Ishikawa (cell line): ENCODE data around the gene KCNIP4.

ENCODE experiments used
- EGR1 ChIP-seq: IDR thresholded peaks from 2 replicates; pipeline ENCODE4 v1.6.1; 2012
- EP300 ChIP-seq: IDR thresholded peaks from 2 replicates; pipeline ENCODE4 v1.6.1; 2012; ENCODE audit warnings: borderline replicate concordance
- FOXM1 ChIP-seq: IDR thresholded peaks from 2 replicates; pipeline ENCODE4 v1.6.1; 2012; ENCODE audit warnings: low read depth, borderline replicate concordance
- NFIC ChIP-seq: IDR thresholded peaks from 2 replicates; pipeline ENCODE4 v1.6.1; 2012
- TAF1 ChIP-seq: IDR thresholded peaks from 2 replicates; pipeline ENCODE4 v1.6.1; 2012; ENCODE audit warnings: low read depth, mild to moderate bottlenecking
- YY1 ChIP-seq: IDR thresholded peaks from 2 replicates; pipeline ENCODE4 v1.6.1; 2012; ENCODE audit warnings: low read depth
- ZBTB7A ChIP-seq: IDR thresholded peaks from 2 replicates; pipeline ENCODE4 v1.6.1; 2012; ENCODE audit warnings: low read depth
- TF ChIP-seq, protein P1 (sequence below): IDR thresholded peaks from 2 replicates; pipeline ENCODE4 v1.6.1; 2012

DNA sequence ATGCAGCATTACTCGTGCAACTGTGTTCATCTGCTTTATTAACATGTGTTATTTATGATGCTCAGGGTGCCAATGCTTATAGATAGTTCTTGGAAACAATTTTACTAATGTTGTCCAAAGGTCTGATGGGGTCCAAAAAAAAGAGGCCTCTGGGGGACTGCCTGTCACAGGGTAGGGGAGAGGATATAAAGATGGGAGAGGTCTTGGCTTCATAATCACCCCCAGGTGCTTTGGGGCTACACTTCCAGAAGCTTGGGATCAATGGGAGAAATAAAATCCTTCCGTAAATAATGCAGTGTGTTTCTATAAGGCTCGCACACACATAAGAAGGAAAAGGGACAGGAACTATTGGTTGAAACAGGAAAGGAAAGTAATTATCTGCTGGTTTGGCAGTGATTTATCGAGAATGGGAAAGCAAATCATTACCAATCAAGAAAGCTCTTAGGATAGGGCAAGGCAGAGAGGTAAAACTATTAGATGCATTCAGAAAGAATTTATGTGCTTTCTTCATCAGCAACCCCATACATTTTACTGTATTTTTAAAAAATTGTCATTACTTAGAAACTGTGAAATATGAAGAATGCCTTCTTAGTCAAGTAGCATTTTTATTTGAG lies 677.0 kb downstream of the KCNIP4 start:
- TF ChIP-seq NFIC (no peak), EGR1 (no peak), FOXM1 (no peak), EP300 (no peak), YY1 (no peak), TAF1 (no peak), ZBTB7A (no peak)
- TF ChIP-seq, protein P1, sequence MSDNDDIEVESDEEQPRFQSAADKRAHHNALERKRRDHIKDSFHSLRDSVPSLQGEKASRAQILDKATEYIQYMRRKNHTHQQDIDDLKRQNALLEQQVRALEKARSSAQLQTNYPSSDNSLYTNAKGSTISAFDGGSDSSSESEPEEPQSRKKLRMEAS: no peak
